Inflammatory macrophage treated with lipopolysaccharide for 1 hour (primary cell): ENCODE measurements around the gene GARIN1A.
"Not testable (repeated sequence)": the region's sequence is repeated elsewhere in the genome, so short reads cannot be mapped to it uniquely, and the experiment has no call there.

Experiments
- DNase-seq, 2 donors: peaks; one replicate each; pipeline ENCODE4 v3.0.0-alpha.2; 2020 to 2022

The GARIN1A gene

GRCh38 chr7:128671992-128672391, at the start of gene GARIN1A:
GARIN1A (plus strand) TSS chr7:128672292; CDS start chr7:128672398, 106 bp downstream.
- DNase-seq = no peak

GRCh38 chr7:128627124-128627523, 45.0 kb upstream of the GARIN1A start:
- not testable (repeated sequence) for DNase-seq

DNA sequence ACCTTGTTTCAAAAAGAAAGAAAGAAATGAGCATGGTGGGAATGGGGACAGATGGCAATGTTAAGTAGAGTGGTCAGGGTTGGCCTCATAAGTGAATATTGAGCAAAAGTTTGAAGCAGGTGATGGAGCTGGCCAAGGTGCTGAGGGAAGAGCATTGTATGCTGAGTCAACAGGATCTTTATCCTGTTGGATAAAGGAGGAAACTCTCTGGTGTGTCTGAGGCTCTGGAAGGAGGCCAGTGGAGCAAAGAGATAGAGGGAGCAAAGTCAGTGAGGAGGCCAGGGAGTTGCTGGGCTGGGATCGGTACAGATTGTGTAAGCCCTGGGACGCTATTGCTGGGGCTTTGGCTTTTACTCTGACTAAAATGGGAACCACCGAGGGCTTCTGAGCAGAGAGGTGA, 38.2 kb upstream of the GARIN1A start:
- DNase-seq = not testable (repeated sequence)

GRCh38 chr7:128645206-128645605, 26.9 kb upstream of the GARIN1A start:
- DNase-seq = not testable (repeated sequence)

GRCh38 chr7:128645844-128646243, 26.2 kb upstream of the GARIN1A start:
- not testable (repeated sequence) for DNase-seq

GRCh38 chr7:128646877-128647276, 25.2 kb upstream of the GARIN1A start:
- DNase-seq = not testable (repeated sequence)

DNA sequence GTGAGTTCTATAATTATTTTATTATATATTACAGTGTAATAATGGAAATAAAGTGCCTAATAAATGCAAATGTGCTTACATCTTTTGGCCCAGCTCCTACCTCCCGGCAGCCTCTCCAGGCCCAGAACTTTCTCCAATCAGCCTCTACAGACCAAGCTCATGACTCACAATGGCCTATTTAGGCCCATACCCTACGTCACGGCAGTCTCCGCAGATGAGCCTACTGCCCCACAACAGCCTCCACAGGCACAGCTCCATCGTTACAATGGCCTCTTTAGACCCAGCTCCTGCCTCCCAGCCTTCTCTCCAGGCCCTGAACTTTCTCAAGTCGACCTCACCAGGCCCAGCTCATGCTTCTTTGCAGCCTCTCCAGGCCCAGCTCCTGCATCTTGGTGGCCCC, 21.0 kb upstream of the GARIN1A start:
- DNase-seq = not testable (repeated sequence)

DNA sequence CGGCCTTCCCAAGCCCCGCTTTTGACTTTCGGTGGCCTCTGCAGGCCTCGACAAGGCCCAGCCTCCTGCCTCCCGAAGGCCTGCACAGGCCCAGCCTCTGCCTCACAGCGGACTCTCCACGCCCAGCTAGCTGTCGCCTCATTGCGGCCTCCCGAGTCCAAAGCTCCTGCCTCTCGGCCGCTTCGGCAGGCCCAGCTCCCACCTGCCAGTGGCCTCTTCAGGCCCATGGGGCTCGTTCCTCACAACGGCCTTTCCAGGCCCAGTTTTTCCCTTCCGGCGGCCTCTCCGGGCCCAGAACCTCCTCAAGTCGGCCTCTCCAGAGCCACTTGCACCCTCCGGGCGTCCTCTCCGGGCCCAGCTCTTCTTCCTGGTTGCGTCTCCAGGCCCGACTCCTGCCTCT, 19.5 kb upstream of the GARIN1A start:
- not testable (repeated sequence) for DNase-seq

GRCh38 chr7:128653197-128653596, 18.9 kb upstream of the GARIN1A start:
- not testable (repeated sequence) for DNase-seq

- DNase-seq = not testable (repeated sequence)
Observed at GRCh38 chr7:128654080-128654479, 18.0 kb upstream of the GARIN1A start.

DNA sequence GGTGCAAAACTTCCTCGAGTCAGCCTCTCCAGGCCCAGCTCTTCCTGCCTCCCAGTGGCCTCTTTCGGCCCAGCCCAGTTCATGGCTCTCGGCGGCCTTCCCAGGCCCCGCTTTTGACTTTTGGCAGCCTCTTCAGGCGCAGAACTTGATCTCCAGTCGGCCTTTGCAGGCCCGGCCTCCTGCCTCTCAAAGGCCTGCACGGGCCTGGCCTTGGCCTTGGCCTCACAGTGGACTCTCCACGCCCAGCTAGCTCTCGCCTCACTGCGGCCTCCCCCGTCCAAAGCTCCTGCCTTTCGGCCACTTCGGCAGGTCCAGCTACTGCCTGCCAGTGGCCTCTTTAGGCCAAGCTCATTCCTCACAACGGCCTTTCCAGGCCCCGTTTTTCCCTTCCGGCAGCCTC, 17.6 kb upstream of the GARIN1A start:
- DNase-seq = not testable (repeated sequence)

DNA sequence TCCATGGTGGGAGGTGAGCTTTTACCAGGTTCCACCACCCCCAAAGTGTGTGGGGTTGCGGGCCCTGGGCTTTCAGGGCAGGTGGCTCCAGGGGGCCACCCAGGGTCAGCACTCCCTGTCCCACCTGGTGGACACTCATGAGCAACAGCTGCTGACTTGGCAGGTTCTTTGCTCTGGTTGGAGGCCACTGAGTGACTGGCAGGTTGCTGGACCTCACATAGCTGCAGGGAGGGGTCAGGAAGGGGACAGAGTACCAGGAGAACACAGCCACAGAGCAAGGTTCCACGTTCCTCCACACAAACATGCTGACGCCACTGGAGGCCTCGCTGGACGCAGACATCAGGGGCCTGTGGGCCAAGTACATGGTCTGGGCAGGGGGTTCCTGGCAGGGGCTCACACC, 13.7 kb upstream of the GARIN1A start:
- not testable (repeated sequence) for DNase-seq

DNA sequence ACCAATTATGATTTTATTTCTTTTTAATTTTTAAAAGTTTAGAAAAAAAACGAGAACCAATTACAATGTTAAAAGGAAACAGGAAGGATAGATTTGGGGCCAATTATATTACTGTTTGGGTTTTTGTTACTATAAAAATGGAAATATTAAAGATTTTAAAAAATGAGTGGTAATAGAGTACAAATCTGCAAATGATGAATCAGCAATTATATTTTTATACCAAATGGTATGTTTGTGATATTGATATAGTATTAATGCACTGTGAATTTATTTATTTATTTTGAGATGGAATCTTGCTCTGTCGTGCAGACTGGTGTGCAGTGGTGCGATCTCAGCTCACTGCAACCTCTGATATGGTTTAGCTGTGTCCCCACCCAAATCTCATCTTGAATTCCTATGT, 11.5 kb upstream of the GARIN1A start:
- no peak for DNase-seq

GRCh38 chr7:128661446-128661845, 10.6 kb upstream of the GARIN1A start:
- DNase-seq = no peak

- no peak for DNase-seq
Observed at GRCh38 chr7:128662091-128662490, 10.0 kb upstream of the GARIN1A start.

DNA sequence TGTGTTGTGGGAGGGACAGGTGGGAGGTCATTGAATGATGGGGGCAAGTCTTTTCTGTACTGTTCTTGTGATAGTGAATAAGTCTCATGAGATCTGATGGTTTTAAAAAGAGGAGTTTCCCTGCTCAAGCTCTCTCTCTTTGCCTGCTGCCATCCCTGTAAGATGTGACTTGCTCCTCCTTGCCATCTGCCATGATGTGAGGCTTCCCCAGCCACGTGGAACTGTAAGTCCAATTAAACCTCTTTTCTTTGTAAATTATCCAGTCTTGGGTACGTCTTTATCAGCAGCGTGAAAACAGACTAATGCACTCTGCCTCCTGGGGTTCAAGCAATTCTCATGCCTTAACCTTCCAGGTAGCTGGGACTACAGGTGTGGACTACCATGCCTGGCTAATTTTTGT, 8.9 kb upstream of the GARIN1A start:
- DNase-seq = not testable (repeated sequence)

GRCh38 chr7:128665057-128665456, 7.0 kb upstream of the GARIN1A start:
- no peak for DNase-seq

GRCh38 chr7:128666200-128666599, 5.9 kb upstream of the GARIN1A start:
- DNase-seq = no peak

DNA sequence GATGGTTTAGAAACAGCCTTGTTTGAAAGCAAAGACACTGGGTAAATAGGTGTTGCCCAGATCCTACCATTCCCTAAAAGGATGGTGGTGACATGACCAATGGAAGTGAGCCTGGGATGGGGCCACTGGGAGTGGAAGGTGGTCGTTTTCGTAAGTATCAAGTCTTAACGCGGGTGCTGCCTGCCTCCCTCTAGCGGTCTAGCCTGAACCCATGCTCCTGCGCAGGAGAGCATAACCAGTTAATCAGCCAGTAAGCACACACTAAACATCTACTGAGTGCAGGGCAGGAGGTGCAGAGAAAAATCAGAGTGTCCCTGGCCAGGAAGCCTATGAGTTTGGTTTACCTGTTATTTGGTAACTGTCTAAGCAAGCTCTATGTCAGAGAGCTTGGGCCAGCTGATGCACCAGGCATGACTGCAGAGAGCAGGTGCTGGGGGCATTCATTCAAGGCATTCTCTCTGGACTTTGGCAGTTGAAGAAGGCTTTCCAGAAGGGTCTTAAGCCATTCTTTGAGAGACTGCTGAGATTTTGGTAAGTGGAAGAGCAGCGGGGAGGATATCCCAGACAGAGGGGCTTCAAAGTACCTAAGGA, 930 bp downstream of the GARIN1A start:
- no peak for DNase-seq

- DNase-seq = no peak
Observed at GRCh38 chr7:128673571-128673970, 1.5 kb downstream of the GARIN1A start.

- no peak for DNase-seq
Observed at GRCh38 chr7:128676665-128677064, 4.6 kb downstream of the GARIN1A start.

DNA sequence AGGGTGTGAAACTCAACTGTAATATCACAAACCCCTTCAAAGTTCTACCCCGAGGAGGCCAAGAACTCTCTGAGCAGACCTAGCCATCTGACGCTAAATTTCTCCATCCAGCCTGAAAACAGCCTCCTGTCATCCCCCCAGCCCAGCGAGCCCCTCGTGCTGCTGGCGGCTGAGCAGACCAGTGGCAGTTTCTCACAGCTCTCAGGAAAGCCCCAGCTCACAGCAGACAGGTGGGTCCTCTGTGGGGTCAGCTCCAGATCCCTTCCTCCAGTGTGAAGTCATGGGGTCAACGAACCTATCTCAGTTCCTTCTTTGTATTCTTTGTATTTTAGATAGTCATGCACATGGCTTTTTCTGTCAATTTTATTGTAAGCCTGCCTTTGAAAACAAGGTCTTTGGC, 7.8 kb downstream of the GARIN1A start:
- no peak for DNase-seq

- DNase-seq = no peak
Observed at GRCh38 chr7:128681794-128682537, 9.9 kb downstream of the GARIN1A start.

DNA sequence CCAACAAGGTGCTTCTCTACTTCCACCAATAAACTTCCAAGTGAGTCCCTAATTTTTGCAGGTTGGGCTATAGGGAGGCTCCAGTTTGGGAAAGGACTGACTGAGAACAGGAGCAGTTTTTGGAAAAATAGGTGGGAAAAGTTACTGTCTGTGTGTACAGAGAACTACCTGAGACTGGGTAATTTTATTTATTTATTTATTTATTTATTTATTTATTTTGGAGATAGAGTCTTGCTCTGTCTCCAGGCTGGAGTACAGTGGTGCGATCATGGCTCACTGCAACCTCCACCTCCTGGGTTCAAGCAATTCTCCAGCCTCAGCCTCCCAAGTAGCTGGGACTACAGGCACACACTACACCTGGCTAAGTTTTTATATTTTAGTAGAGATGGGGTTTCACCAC, 11.2 kb downstream of the GARIN1A start:
- not testable (repeated sequence) for DNase-seq

GRCh38 chr7:128683738-128684137, 11.6 kb downstream of the GARIN1A start:
- DNase-seq = not testable (repeated sequence)
